Measurements from ENCODE around the gene ARHGAP32. TPM values are rescaled to one million over a fixed set of nuclear protein-coding genes. Genes with fewer than 3 reads are reported as not detected.
A peak's percentile ranks its signal among the peaks of the same experiment; 100 is the strongest.

Gene ARHGAP32
- total RNA-seq, 1 donor from 2014 or later: 21.4 TPM

GRCh38 chr11:128924510-128925249, 267.4 kb downstream of the ARHGAP32 start:
- peak overlapping the region; percentile 24 for H3K4me3 Mint-ChIP-seq
- no peak for DNase-seq (ENCODE audit: low spot score)
- Histone ChIP-seq H3K36me3 (no peaks in the 10 kb centered on the region), H3K9ac (no peak overlapping the region), H3K27ac (no peak overlapping the region), H3K4me3 (no peak overlapping the region), H2AFZ (replicated peaks) (no peak overlapping the region), H3K4me1 (peaks cover 24% of the 10 kb centered on the region), H4K20me1 (ENCODE audit: low read depth) (no peaks in the 10 kb centered on the region), H3F3A (ENCODE audit: low read depth) (no peaks in the 10 kb centered on the region), H3K9me3 (ENCODE audit: low read depth) (no peaks in the 10 kb centered on the region), H3K27me3 (peaks cover 33% of the 10 kb centered on the region), H3K4me2 (no peak overlapping the region), H3K79me2 (ENCODE audit: low read depth) (no peaks in the 10 kb centered on the region)
- H3K27me3 Mint-ChIP-seq (ENCODE audit: insufficient read depth, low read depth): peaks cover 42% of the 10 kb centered on the region
- H3K27ac Mint-ChIP-seq: no peak overlapping the region
- H3K4me1 Mint-ChIP-seq: peaks cover 58% of the 10 kb centered on the region
- no peaks in the 10 kb centered on the region for H3K36me3 Mint-ChIP-seq
- TF ChIP-seq EZH2 (IDR thresholded peaks at IDR 0.05) (no peak), EZH2phosphoT487 (IDR thresholded peaks at IDR 0.05) (no peak)
- TF ChIP-seq, protein P1, sequence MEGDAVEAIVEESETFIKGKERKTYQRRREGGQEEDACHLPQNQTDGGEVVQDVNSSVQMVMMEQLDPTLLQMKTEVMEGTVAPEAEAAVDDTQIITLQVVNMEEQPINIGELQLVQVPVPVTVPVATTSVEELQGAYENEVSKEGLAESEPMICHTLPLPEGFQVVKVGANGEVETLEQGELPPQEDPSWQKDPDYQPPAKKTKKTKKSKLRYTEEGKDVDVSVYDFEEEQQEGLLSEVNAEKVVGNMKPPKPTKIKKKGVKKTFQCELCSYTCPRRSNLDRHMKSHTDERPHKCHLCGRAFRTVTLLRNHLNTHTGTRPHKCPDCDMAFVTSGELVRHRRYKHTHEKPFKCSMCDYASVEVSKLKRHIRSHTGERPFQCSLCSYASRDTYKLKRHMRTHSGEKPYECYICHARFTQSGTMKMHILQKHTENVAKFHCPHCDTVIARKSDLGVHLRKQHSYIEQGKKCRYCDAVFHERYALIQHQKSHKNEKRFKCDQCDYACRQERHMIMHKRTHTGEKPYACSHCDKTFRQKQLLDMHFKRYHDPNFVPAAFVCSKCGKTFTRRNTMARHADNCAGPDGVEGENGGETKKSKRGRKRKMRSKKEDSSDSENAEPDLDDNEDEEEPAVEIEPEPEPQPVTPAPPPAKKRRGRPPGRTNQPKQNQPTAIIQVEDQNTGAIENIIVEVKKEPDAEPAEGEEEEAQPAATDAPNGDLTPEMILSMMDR (IDR thresholded peaks at IDR 0.05): no peak
- H3K9me3 Mint-ChIP-seq: peaks cover 2% of the 10 kb centered on the region

GRCh38 chr11:128924104-128924503, 268.0 kb downstream of the ARHGAP32 start:
- H3K4me1 Mint-ChIP-seq: peaks cover 53% of the 10 kb centered on the region
- no peak for DNase-seq (ENCODE audit: low spot score)

GRCh38 chr11:128921793-128922192, 270.3 kb downstream of the ARHGAP32 start:
- H3K27me3 Mint-ChIP-seq (ENCODE audit: insufficient read depth, low read depth): peaks cover 37% of the 10 kb centered on the region
- Histone ChIP-seq H3K4me3 (no peak overlapping the region), H3K9ac (no peak overlapping the region), H3K27me3 (peaks cover 21% of the 10 kb centered on the region), H3K79me2 (ENCODE audit: low read depth) (no peaks in the 10 kb centered on the region), H3K4me1 (peaks cover 15% of the 10 kb centered on the region), H3K4me2 (no peak overlapping the region), H3K27ac (no peak overlapping the region), H3K9me3 (ENCODE audit: low read depth) (no peaks in the 10 kb centered on the region), H2AFZ (replicated peaks) (no peak overlapping the region), H4K20me1 (ENCODE audit: low read depth) (no peaks in the 10 kb centered on the region), H3K36me3 (no peaks in the 10 kb centered on the region), H3F3A (ENCODE audit: low read depth) (no peaks in the 10 kb centered on the region)
- no peak for DNase-seq (ENCODE audit: low spot score)
- H3K9me3 Mint-ChIP-seq: peaks cover 2% of the 10 kb centered on the region
- peaks cover 45% of the 10 kb centered on the region for H3K4me1 Mint-ChIP-seq
- H3K36me3 Mint-ChIP-seq: no peaks in the 10 kb centered on the region
- no peak overlapping the region for H3K27ac Mint-ChIP-seq
- no peak overlapping the region for H3K4me3 Mint-ChIP-seq
- TF ChIP-seq EZH2 (IDR thresholded peaks at IDR 0.05) (no peak), EZH2phosphoT487 (IDR thresholded peaks at IDR 0.05) (no peak)
- TF ChIP-seq, protein P1 (IDR thresholded peaks at IDR 0.05): no peak

More at GRCh38 chr11:128924104-128924503, 268.0 kb downstream of the ARHGAP32 start:
- no peak overlapping the region for H2AFZ ChIP-seq (replicated peaks)
- no peak overlapping the region for H3K4me3 ChIP-seq
- H3K9me3 Mint-ChIP-seq: peaks cover 2% of the 10 kb centered on the region
- H3K4me1 ChIP-seq: peaks cover 24% of the 10 kb centered on the region
- H4K20me1 ChIP-seq (ENCODE audit: low read depth): no peaks in the 10 kb centered on the region
- peaks cover 33% of the 10 kb centered on the region for H3K27me3 ChIP-seq
- no peaks in the 10 kb centered on the region for H3K79me2 ChIP-seq (ENCODE audit: low read depth)
- no peaks in the 10 kb centered on the region for H3K36me3 ChIP-seq
- H3K36me3 Mint-ChIP-seq: no peaks in the 10 kb centered on the region
- TF ChIP-seq EZH2 (IDR thresholded peaks at IDR 0.05): no peak
- TF ChIP-seq, protein P1 (IDR thresholded peaks at IDR 0.05): no peak
- no peak for TF ChIP-seq EZH2phosphoT487 (IDR thresholded peaks at IDR 0.05)
- H3K9me3 ChIP-seq (ENCODE audit: low read depth): no peaks in the 10 kb centered on the region
- no peak overlapping the region for H3K4me3 Mint-ChIP-seq
- no peak overlapping the region for H3K27ac ChIP-seq
- no peaks in the 10 kb centered on the region for H3F3A ChIP-seq (ENCODE audit: low read depth)
- peaks cover 37% of the 10 kb centered on the region for H3K27me3 Mint-ChIP-seq (ENCODE audit: insufficient read depth, low read depth)
- H3K27ac Mint-ChIP-seq: no peak overlapping the region
- no peak overlapping the region for H3K9ac ChIP-seq
- H3K4me2 ChIP-seq: no peak overlapping the region
